ENCODE results near the gene CRYAA. TPM values are rescaled to one million over a fixed set of nuclear protein-coding genes. Genes with fewer than 3 reads are reported as not detected.

Gene CRYAA
- total RNA-seq, 2 donors from 2014 or later = not detected

DNA sequence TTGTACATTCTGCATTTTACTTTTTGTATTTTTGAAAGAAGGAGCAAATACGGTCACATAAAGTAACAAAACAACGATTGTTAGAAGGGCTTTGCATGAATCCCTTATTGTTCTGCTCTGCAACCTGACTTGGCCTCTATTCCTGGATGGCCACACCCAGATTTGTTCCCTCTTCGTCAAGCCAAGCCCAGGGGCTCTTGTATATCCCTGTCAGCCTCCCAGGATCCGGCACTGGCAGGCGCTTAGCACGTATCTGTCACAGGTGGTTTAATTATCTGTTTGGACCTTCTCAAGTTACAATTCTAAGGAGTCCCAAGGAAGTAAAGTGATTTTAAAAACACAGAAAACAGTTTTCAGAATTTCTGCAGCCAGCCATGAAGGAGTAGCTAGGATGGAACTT is 28.0 kb downstream of the CRYAA start:
- H3K27me3 Mint-ChIP-seq = peaks cover 26% of the 10 kb centered on the region
- H3K36me3 Mint-ChIP-seq (ENCODE audit: low read depth) = peaks cover 6% of the 10 kb centered on the region
- DNase-seq (no peak), ATAC-seq (no peak)
- H3K9me3 ChIP-seq (ENCODE audit: control insufficient read depth, low read length, poor library complexity, severe bottlenecking) = no peaks in the 10 kb centered on the region
- peaks cover 5% of the 10 kb centered on the region for H3K4me1 Mint-ChIP-seq
- H3K4me3 Mint-ChIP-seq = no peak overlapping the region
- H3K27ac Mint-ChIP-seq = no peak overlapping the region

DNA sequence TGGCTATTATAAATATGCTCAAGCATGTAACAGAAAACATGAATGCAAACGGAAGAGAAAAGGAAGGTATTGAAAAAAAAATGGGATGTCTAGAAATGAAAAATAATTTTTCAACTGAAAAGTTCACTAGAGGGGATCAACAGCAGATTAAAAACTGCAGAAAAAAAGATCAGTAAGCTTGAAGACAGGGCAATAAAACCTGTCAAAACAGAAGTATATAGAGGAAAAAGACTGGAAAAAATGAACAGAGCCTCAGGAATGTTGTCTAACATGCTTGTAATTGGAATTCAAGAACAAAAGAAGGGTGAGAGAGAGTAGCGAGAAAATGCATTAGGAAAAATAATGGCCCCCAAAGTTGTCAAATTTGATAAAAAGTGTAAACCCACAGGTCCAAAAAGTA is 29.6 kb downstream of the CRYAA start:
- no peak overlapping the region for H3K4me3 Mint-ChIP-seq
- DNase-seq (no peak), ATAC-seq (no peak)
- peaks cover 5% of the 10 kb centered on the region for H3K4me1 Mint-ChIP-seq
- peaks cover 2% of the 10 kb centered on the region for H3K36me3 Mint-ChIP-seq (ENCODE audit: low read depth)
- no peaks in the 10 kb centered on the region for H3K9me3 ChIP-seq (ENCODE audit: control insufficient read depth, low read length, poor library complexity, severe bottlenecking)
- no peak overlapping the region for H3K27ac Mint-ChIP-seq
- H3K27me3 Mint-ChIP-seq = peaks cover 13% of the 10 kb centered on the region

- Mint-ChIP-seq H3K4me3 (no peak overlapping the region), H3K27ac (no peak overlapping the region), H3K4me1 (peaks cover 3% of the 10 kb centered on the region), H3K27me3 (peaks cover 18% of the 10 kb centered on the region), H3K36me3 (ENCODE audit: low read depth) (no peaks in the 10 kb centered on the region)
- no peaks in the 10 kb centered on the region for H3K9me3 ChIP-seq (ENCODE audit: control insufficient read depth, low read length, poor library complexity, severe bottlenecking)
- no peak for ATAC-seq
- no peak for DNase-seq
Measured at GRCh38 chr21:43201491-43201890, 32.7 kb downstream of the CRYAA start.

GRCh38 chr21:43203591-43203990 is 34.8 kb downstream of the CRYAA start:
- Mint-ChIP-seq H3K4me3 (no peak overlapping the region), H3K4me1 (no peaks in the 10 kb centered on the region), H3K27ac (no peak overlapping the region), H3K27me3 (peaks cover 32% of the 10 kb centered on the region), H3K36me3 (ENCODE audit: low read depth) (no peaks in the 10 kb centered on the region)
- H3K9me3 ChIP-seq (ENCODE audit: control insufficient read depth, low read length, poor library complexity, severe bottlenecking) = no peaks in the 10 kb centered on the region
- ATAC-seq (no peak), DNase-seq (no peak)

- H3K9me3 ChIP-seq (ENCODE audit: control insufficient read depth, low read length, poor library complexity, severe bottlenecking) = no peaks in the 10 kb centered on the region
- DNase-seq (no peak), ATAC-seq (no peak)
- no peaks in the 10 kb centered on the region for H3K36me3 Mint-ChIP-seq (ENCODE audit: low read depth)
- no peak overlapping the region for H3K27ac Mint-ChIP-seq
- no peaks in the 10 kb centered on the region for H3K4me1 Mint-ChIP-seq
- no peak overlapping the region for H3K4me3 Mint-ChIP-seq
- peaks cover 38% of the 10 kb centered on the region for H3K27me3 Mint-ChIP-seq
Measured at GRCh38 chr21:43204638-43205037, 35.8 kb downstream of the CRYAA start.

GRCh38 chr21:43206231-43207042 is 37.6 kb downstream of the CRYAA start:
- DNase-seq (no peak), ATAC-seq (no peak)
- no peak overlapping the region for H3K4me3 Mint-ChIP-seq
- peaks cover 2% of the 10 kb centered on the region for H3K4me1 Mint-ChIP-seq
- no peaks in the 10 kb centered on the region for H3K9me3 ChIP-seq (ENCODE audit: control insufficient read depth, low read length, poor library complexity, severe bottlenecking)
- H3K27me3 Mint-ChIP-seq = peaks cover 44% of the 10 kb centered on the region
- H3K27ac Mint-ChIP-seq = peak overlapping the region; percentile 39
- no peaks in the 10 kb centered on the region for H3K36me3 Mint-ChIP-seq (ENCODE audit: low read depth)

DNA sequence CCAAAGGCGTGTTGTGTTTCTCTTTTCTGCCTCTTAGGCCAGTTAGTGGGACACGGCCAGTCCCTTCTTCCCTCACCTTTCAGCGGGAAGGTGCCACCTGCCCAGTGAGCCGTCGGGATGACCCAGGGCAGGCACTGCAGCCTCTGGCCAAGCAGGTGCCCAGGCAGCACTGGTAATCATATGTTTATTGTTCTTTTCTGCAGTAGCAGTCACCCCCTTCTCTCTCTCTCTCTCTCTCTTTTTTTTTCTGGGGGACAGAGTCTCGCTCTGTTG is 38.2 kb downstream of the CRYAA start:
- DNase-seq = no peak
- no peak for ATAC-seq
- H3K36me3 Mint-ChIP-seq (ENCODE audit: low read depth) = no peaks in the 10 kb centered on the region
- no peaks in the 10 kb centered on the region for H3K9me3 ChIP-seq (ENCODE audit: control insufficient read depth, low read length, poor library complexity, severe bottlenecking)
- H3K27me3 Mint-ChIP-seq = peaks cover 44% of the 10 kb centered on the region
- H3K4me3 Mint-ChIP-seq = no peak overlapping the region
- H3K4me1 Mint-ChIP-seq = peaks cover 2% of the 10 kb centered on the region
- no peak overlapping the region for H3K27ac Mint-ChIP-seq

DNA sequence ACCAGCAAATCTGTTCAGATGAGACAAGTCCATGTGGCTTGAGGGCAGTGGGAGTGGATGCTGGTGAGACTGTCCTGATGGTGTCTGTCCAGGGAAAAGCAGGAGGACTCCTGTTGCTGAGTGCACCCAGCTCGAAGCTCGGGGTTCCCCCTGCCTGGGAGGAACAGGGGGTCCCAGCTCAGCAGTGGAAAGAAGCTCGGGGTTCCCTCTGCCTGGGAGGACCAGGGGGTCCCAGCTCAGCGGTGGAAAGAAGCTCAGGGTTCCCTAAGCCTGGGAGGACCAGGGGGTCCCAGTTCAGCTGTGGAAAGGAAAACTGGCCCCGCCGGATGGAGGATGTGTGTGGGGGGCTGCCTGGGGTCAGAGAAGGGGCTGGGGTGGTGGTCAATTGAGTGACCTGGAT is 39.1 kb downstream of the CRYAA start:
- no peaks in the 10 kb centered on the region for H3K36me3 Mint-ChIP-seq (ENCODE audit: low read depth)
- ATAC-seq = no peak
- H3K4me3 Mint-ChIP-seq = no peak overlapping the region
- peaks cover 2% of the 10 kb centered on the region for H3K4me1 Mint-ChIP-seq
- H3K27ac Mint-ChIP-seq = no peak overlapping the region
- peaks cover 44% of the 10 kb centered on the region for H3K27me3 Mint-ChIP-seq
- no peak for DNase-seq
- no peaks in the 10 kb centered on the region for H3K9me3 ChIP-seq (ENCODE audit: control insufficient read depth, low read length, poor library complexity, severe bottlenecking)

- no peak overlapping the region for H3K4me3 Mint-ChIP-seq
- H3K27me3 Mint-ChIP-seq = peaks cover 44% of the 10 kb centered on the region
- H3K9me3 ChIP-seq (ENCODE audit: control insufficient read depth, low read length, poor library complexity, severe bottlenecking) = no peaks in the 10 kb centered on the region
- DNase-seq = no peak
- no peak overlapping the region for H3K27ac Mint-ChIP-seq
- no peak for ATAC-seq
- H3K4me1 Mint-ChIP-seq = peaks cover 2% of the 10 kb centered on the region
- H3K36me3 Mint-ChIP-seq (ENCODE audit: low read depth) = no peaks in the 10 kb centered on the region
Measured at GRCh38 chr21:43208561-43209332, 39.9 kb downstream of the CRYAA start.

DNA sequence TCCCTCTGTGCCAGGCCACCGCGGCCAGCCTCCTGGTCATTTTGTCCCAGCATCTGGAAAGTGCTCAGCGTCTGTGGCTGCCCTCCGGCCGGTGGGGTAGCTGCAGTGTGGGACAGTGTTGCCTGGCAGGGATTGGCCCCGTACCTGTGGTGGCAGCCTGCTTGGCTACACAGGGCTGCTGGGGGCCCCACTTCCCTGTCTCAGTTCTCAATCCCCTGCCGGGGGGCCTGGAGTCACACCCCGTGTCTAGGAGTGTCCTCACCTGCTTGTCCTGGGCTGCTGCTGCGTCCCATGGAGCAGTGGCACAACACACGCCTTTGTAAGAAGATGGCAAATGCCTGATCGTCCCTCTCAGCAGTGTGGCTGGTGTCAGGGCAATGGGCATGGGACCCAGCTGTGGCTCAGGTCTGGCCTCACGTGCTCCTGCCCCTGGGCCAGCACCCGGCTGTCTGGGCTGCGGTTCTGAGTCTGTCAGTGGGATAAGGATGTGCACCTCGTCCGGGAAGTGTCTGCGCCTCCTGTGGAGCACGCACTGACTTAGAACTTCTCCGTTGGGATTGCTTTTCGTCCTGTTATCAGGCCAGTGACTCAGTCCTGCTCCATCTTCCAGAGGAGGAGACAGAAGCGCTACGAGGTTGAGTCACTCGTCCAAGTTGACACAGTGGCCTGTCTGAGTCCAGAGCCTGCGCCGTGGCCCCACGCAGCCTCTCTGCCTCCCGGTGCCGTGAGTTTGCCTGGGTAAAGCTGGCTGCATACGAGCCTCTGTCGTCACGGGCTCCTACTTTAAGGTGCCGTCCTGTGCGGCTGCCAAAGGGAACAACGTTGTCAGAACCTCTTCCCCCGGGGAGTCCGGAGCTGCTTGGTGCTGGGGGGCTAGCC is 41.0 kb downstream of the CRYAA start:
- Mint-ChIP-seq H3K4me3 (no peak overlapping the region), H3K36me3 (ENCODE audit: low read depth) (no peaks in the 10 kb centered on the region), H3K27ac (no peak overlapping the region), H3K4me1 (peaks cover 2% of the 10 kb centered on the region), H3K27me3 (peaks cover 36% of the 10 kb centered on the region)
- no peak for DNase-seq
- ATAC-seq = no peak
- no peaks in the 10 kb centered on the region for H3K9me3 ChIP-seq (ENCODE audit: control insufficient read depth, low read length, poor library complexity, severe bottlenecking)

GRCh38 chr21:43210454-43211071 is 41.8 kb downstream of the CRYAA start:
- H3K27me3 Mint-ChIP-seq = peaks cover 34% of the 10 kb centered on the region
- ATAC-seq (no peak), DNase-seq (no peak)
- H3K27ac Mint-ChIP-seq = no peak overlapping the region
- H3K4me3 Mint-ChIP-seq = no peak overlapping the region
- H3K9me3 ChIP-seq (ENCODE audit: control insufficient read depth, low read length, poor library complexity, severe bottlenecking) = no peaks in the 10 kb centered on the region
- H3K36me3 Mint-ChIP-seq (ENCODE audit: low read depth) = no peaks in the 10 kb centered on the region
- peaks cover 2% of the 10 kb centered on the region for H3K4me1 Mint-ChIP-seq

DNA sequence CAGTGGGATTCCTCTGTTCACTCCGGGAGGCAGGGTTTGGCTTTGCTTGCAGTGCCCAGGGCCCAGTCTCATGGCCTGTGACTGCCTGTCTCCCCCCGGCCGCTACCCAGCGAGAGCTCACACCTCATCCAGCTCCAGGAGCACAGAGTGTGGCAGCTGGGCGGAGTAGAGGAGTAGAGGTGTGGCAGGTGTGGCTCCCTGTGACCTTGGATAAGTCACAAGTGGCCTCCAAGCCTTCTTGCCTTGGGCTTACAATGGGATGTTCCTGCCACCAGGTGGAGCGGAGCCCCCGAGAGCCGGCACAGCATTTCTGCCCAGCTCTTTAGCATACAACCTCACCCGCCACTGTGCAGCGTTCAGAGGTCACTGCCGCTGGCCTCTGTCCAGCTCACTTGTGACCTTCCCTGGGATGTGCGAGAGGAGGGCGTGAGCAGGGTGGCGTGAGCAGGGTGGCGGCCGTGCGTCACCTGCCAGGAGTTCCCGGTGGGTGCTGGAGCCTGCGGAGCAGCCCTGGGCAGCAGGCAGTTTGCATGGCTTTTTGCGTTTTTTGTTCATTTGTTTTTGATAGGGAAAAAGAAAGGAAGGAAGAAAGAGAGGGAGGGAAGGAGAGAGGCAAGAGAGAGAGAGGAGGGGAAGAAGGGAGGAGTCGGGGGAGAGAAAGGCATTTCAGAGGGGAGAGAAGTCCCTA is 42.4 kb downstream of the CRYAA start:
- DNase-seq (no peak), ATAC-seq (no peak)
- peaks cover 2% of the 10 kb centered on the region for H3K4me1 Mint-ChIP-seq
- H3K27ac Mint-ChIP-seq = no peak overlapping the region
- no peak overlapping the region for H3K4me3 Mint-ChIP-seq
- peaks cover 28% of the 10 kb centered on the region for H3K27me3 Mint-ChIP-seq
- no peaks in the 10 kb centered on the region for H3K36me3 Mint-ChIP-seq (ENCODE audit: low read depth)
- H3K9me3 ChIP-seq (ENCODE audit: control insufficient read depth, low read length, poor library complexity, severe bottlenecking) = no peaks in the 10 kb centered on the region

Data from T-helper 17 cell (primary cell).